CD14-positive monocyte (primary cell): ENCODE data around the gene PNPLA3. TPM values are rescaled to one million over a fixed set of nuclear protein-coding genes. Genes with fewer than 3 reads are reported as not detected.
A peak's percentile ranks its signal among the peaks of the same experiment; 100 is the strongest.

Experiments
- DNase-seq, 3 donors: peaks; one replicate each; pipeline ENCODE4 v3.0.0-alpha.2; 2011 to 2022
- H2AFZ ChIP-seq: 2 replicates; pipeline ENCODE4 v1.6.0; 2012; ENCODE audit warnings: mild to moderate bottlenecking, low read depth, low read length, inconsistent platforms; ENCODE audit not compliant: insufficient read depth, poor library complexity, severe bottlenecking
- H3K27ac ChIP-seq, 2 donors: 1 replicate in 1 of 2; 2 replicates in 1 of 2; pipeline ENCODE4 v1.5.1; 2012 to 2013; ENCODE audit warnings: low read length in 2 of 2, control low read depth in 1 of 2, inconsistent platforms in 1 of 2, low read depth in 1 of 2, mild to moderate bottlenecking in 1 of 2
- H3K27me3 ChIP-seq, 2 donors: one replicate each; pipeline versions ENCODE4 v1.6.0 to v1.6.1; 2011 to 2013; ENCODE audit warnings: low read length in 2 of 2; ENCODE audit not compliant: control insufficient read depth in 2 of 2, insufficient read depth in 2 of 2
- H3K36me3 ChIP-seq, 2 donors: replicated peaks in 1 of 2; 1 replicate in 1 of 2; 2 replicates in 1 of 2; pipeline versions ENCODE4 v1.5.1 to v1.6.1; 2012 to 2013; ENCODE audit warnings: low read length in 2 of 2, control low read depth in 1 of 2, inconsistent platforms in 1 of 2, mild to moderate bottlenecking in 1 of 2; ENCODE audit not compliant: insufficient read depth in 2 of 2, control insufficient read depth in 1 of 2
- H3K4me1 ChIP-seq, 2 donors: 1 replicate in 1 of 2; 2 replicates in 1 of 2; pipeline versions ENCODE4 v1.5.1 to v1.6.1; 2012 to 2013; ENCODE audit warnings: low read length in 2 of 2, control low read depth in 1 of 2, inconsistent platforms in 1 of 2, mild to moderate bottlenecking in 1 of 2, moderate library complexity in 1 of 2; ENCODE audit not compliant: insufficient read depth in 2 of 2, control insufficient read depth in 1 of 2
- H3K4me2 ChIP-seq: replicated peaks from 2 replicates; pipeline ENCODE3; 2012; ENCODE audit warnings: low read length, moderate library complexity, mild to moderate bottlenecking; ENCODE audit not compliant: poor library complexity, severe bottlenecking; ENCODE audit errors: extremely low read depth
- H3K4me3 ChIP-seq, 3 experiments: fragments of 200-600 bp in 1 of 3; sonication (generic) in 1 of 3; replicated peaks in 1 of 3; 1 replicate in 2 of 3; 2 replicates in 1 of 3; pipeline ENCODE4 v1.5.1; 2011 to 2013; ENCODE audit warnings: low read length in 3 of 3, mild to moderate bottlenecking in 3 of 3, control low read depth in 2 of 3, low read depth in 2 of 3, inconsistent platforms in 1 of 3, moderate library complexity in 1 of 3
- H3K79me2 ChIP-seq: 2 replicates; pipeline ENCODE4 v1.6.0; 2012; ENCODE audit warnings: mild to moderate bottlenecking, control low read depth, inconsistent platforms, low read length, moderate library complexity; ENCODE audit not compliant: insufficient read depth
- H3K9ac ChIP-seq: 2 replicates; pipeline ENCODE4 v1.6.0; 2017; ENCODE audit warnings: low read length, mild to moderate bottlenecking; ENCODE audit not compliant: insufficient read depth, poor library complexity, severe bottlenecking
- H3K9me3 ChIP-seq, 2 donors: replicated peaks in 1 of 2; 1 replicate in 1 of 2; 2 replicates in 1 of 2; pipeline versions ENCODE4 v1.5.1 to v1.6.1; 2012 to 2013; ENCODE audit warnings: low read length in 2 of 2, control low read depth in 1 of 2; ENCODE audit not compliant: control insufficient read depth in 1 of 2, insufficient read depth in 1 of 2
- H4K20me1 ChIP-seq: 2 replicates; pipeline ENCODE4 v1.6.0; 2012; ENCODE audit warnings: mild to moderate bottlenecking, low read length, control low read depth, moderate library complexity; ENCODE audit not compliant: insufficient read depth
- H3K27ac Mint-ChIP-seq, 7 donors: one replicate each; pipeline ENCODE4 v1.8.0; 2020; ENCODE audit warnings: mild to moderate bottlenecking in 7 of 7, mixed read lengths in 7 of 7, moderate library complexity in 6 of 7, inconsistent platforms in 2 of 7
- H3K27me3 Mint-ChIP-seq, 3 donors: one replicate each; pipeline ENCODE4 v1.8.0; 2021 to 2022; ENCODE audit warnings: low read depth in 3 of 3, mild to moderate bottlenecking in 3 of 3, mixed read lengths in 3 of 3, moderate library complexity in 3 of 3, inconsistent platforms in 1 of 3
- H3K36me3 Mint-ChIP-seq, 2 donors: one replicate each; pipeline ENCODE4 v1.8.0; 2020; ENCODE audit warnings: mixed read lengths in 2 of 2, inconsistent platforms in 1 of 2, mild to moderate bottlenecking in 1 of 2
- H3K4me1 Mint-ChIP-seq: one replicate; pipeline ENCODE4 v1.8.0; 2020; ENCODE audit warnings: mild to moderate bottlenecking, mixed read lengths
- H3K4me3 Mint-ChIP-seq, 2 donors: one replicate each; pipeline ENCODE4 v1.8.0; 2020; ENCODE audit warnings: mild to moderate bottlenecking in 2 of 2, mixed read lengths in 2 of 2, moderate library complexity in 1 of 2
- H3K9me3 Mint-ChIP-seq, 7 donors: one replicate each; pipeline ENCODE4 v1.8.0; 2020 to 2022; ENCODE audit warnings: mixed read lengths in 7 of 7, mild to moderate bottlenecking in 6 of 7, moderate library complexity in 6 of 7, inconsistent platforms in 2 of 7
- WGBS: methylation state at CpG from one replicate; pipeline ENCODE4 v1.1.5; 2013; ENCODE audit warnings: missing lambda C conversion rate; ENCODE audit not compliant: insufficient coverage; 5-methylcytosine and 5-hydroxymethylcytosine counted together
- intact Hi-C, 2 donors: fragments of 100-400 bp; cut with micrococcal nuclease; formaldehyde crosslinking; loops; one replicate each; pipeline versions ENCODE4 v1.15.0 to v1.15.1; 2023
- polyA plus RNA-seq, 3 donors: library from polyadenylated mRNA; depleted of rRNA in 1 of 3; unstranded in 2 of 3; stranded (reverse) in 1 of 3; fragments of 300-500 nt in 2 of 3; fragments of >200 nt in 1 of 3; fragmentation: Illumina TruSeq in 2 of 3; gene quantifications; 1 replicate in 2 of 3; 2 replicates in 1 of 3; pipeline ENCODE4 v1.2.3, GENCODE V29; 2012 to 2021
- TF ChIP-seq, protein P1 (sequence below): fragments of 200-600 bp; IDR thresholded peaks from one replicate; pipeline ENCODE4 v1.8.0; 2022; ENCODE audit warnings: antibody characterized with exemption, mild to moderate bottlenecking

Gene PNPLA3
- polyA plus RNA-seq, 3 donors: not detected

DNA sequence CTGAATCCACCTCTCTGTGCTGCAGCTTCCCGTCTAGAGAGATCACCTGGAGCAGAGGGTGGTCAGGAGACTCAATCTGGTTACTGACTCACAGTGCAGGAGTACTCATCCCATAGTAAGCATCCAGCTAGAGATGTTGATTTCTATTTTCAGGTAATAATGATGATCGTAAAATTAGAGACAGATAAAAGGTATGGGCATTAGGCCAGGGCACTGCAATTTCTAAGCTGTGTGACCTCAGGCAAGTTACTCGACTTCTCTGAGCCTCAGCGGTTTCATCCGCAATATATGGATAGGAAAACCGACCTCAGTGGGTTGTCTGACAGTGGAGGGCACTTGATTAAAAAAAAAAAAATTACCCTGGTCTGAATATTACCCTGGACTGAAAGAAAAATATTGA lies 17.8 kb downstream of the PNPLA3 start:
- no peaks in the 10 kb centered on the region for H3K79me2 ChIP-seq
- H3K27me3 ChIP-seq: no peaks in the 10 kb centered on the region
- peaks cover 0 to 8% (median 5%) of the 10 kb centered on the region in 7 donors for H3K9me3 Mint-ChIP-seq
- no peaks in the 10 kb centered on the region for H3K4me1 ChIP-seq
- H3K4me2 ChIP-seq: no peak overlapping the region
- no peak overlapping the region for H3K9ac ChIP-seq
- no peaks in the 10 kb centered on the region for H3K36me3 Mint-ChIP-seq
- H4K20me1 ChIP-seq: no peaks in the 10 kb centered on the region
- H3K27ac Mint-ChIP-seq: no peak overlapping the region
- no peak overlapping the region for H3K4me3 ChIP-seq
- H3K9me3 ChIP-seq: peaks cover 0 to 3% of the 10 kb centered on the region in 2 donors
- WGBS: 94% methylated on average over 5 of the region's 6 CpGs
- H3K4me3 Mint-ChIP-seq: no peak overlapping the region
- intact Hi-C loops: no loop called here
- DNase-seq: no peak
- no peak overlapping the region for H3K27ac ChIP-seq
- peaks cover 2% of the 10 kb centered on the region for H3K4me1 Mint-ChIP-seq
- H3K36me3 ChIP-seq: no peaks in the 10 kb centered on the region
- TF ChIP-seq, protein P1, sequence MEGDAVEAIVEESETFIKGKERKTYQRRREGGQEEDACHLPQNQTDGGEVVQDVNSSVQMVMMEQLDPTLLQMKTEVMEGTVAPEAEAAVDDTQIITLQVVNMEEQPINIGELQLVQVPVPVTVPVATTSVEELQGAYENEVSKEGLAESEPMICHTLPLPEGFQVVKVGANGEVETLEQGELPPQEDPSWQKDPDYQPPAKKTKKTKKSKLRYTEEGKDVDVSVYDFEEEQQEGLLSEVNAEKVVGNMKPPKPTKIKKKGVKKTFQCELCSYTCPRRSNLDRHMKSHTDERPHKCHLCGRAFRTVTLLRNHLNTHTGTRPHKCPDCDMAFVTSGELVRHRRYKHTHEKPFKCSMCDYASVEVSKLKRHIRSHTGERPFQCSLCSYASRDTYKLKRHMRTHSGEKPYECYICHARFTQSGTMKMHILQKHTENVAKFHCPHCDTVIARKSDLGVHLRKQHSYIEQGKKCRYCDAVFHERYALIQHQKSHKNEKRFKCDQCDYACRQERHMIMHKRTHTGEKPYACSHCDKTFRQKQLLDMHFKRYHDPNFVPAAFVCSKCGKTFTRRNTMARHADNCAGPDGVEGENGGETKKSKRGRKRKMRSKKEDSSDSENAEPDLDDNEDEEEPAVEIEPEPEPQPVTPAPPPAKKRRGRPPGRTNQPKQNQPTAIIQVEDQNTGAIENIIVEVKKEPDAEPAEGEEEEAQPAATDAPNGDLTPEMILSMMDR: no peak
- H3K27me3 Mint-ChIP-seq: peaks cover 8 to 16% (median 10%) of the 10 kb centered on the region in 3 donors
- H2AFZ ChIP-seq: no peak overlapping the region

GRCh38 chr22:43944670-43945430 lies 21.2 kb downstream of the PNPLA3 start:
- Mint-ChIP-seq H3K4me1 (peaks cover 2% of the 10 kb centered on the region), H3K27ac (peak overlapping the region in 1 of 7 donors; percentile 41), H3K4me3 (no peak overlapping the region), H3K27me3 (peaks cover 6 to 12% (median 7%) of the 10 kb centered on the region in 3 donors), H3K9me3 (peaks cover 0 to 6% (median 5%) of the 10 kb centered on the region in 7 donors), H3K36me3 (no peaks in the 10 kb centered on the region)
- Histone ChIP-seq H3K79me2 (no peaks in the 10 kb centered on the region), H3K27ac (no peak overlapping the region), H3K4me2 (no peak overlapping the region), H3K9ac (no peak overlapping the region), H3K27me3 (no peaks in the 10 kb centered on the region), H3K4me1 (no peaks in the 10 kb centered on the region), H3K4me3 (no peak overlapping the region), H3K36me3 (no peaks in the 10 kb centered on the region), H4K20me1 (no peaks in the 10 kb centered on the region), H2AFZ (no peak overlapping the region), H3K9me3 (peaks cover 0 to 3% of the 10 kb centered on the region in 2 donors)
- WGBS: 91% methylated on average over 19 of the region's 20 CpGs
- no peak for DNase-seq
- TF ChIP-seq, protein P1: no peak
- intact Hi-C loops: no loop called here
